ENCODE measurements around the gene CSK.

CSK gene

DNA sequence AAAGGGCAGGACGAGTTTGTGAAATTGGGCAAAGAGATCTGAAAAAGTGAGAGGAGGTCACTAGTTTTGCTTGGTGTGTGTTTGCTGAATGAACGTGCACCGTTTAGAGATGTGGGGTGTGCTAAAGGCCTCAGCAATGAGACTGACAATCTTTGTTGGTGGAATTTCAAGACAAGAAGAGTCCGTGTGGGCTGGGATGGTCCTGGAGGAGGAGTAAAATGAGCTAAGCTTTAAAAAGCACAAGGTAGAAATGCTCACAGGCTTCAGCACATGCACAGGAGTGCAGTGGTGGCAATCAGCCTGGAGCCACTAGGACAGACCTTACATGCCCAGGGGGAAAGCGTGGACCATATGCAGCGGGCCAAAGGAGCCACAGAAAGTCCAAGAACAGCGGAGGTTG lies 43.1 kb downstream of the CSK start:
- no peaks in the 10 kb centered on the region for H3K36me3 ChIP-seq (ENCODE audit: insufficient read depth, low read length)
- peaks cover 73% of the 10 kb centered on the region for H3K27me3 ChIP-seq (ENCODE audit: control insufficient read depth, insufficient read depth, low read length)
- no peak overlapping the region for H3K4me3 ChIP-seq (ENCODE audit: low read length)
- peaks cover 7% of the 10 kb centered on the region for H3K4me1 ChIP-seq (ENCODE audit: control insufficient read depth, insufficient read depth, low read length)
- no peak overlapping the region for H3K4me2 ChIP-seq (ENCODE audit: low read length)
- no peak overlapping the region for H3K9ac ChIP-seq (ENCODE audit: low read depth, low read length)
- no peaks in the 10 kb centered on the region for H3K9me3 ChIP-seq (replicated peaks; ENCODE audit: low read length)

GRCh38 chr15:74825866-74826265 lies 44.0 kb downstream of the CSK start:
- Histone ChIP-seq H3K27me3 (ENCODE audit: control insufficient read depth, insufficient read depth, low read length) (peaks cover 64% of the 10 kb centered on the region), H3K36me3 (ENCODE audit: insufficient read depth, low read length) (no peaks in the 10 kb centered on the region), H3K4me2 (ENCODE audit: low read length) (no peak overlapping the region), H3K9ac (ENCODE audit: low read depth, low read length) (no peak overlapping the region), H3K4me3 (ENCODE audit: low read length) (no peak overlapping the region), H3K9me3 (replicated peaks; ENCODE audit: low read length) (no peaks in the 10 kb centered on the region), H3K4me1 (ENCODE audit: control insufficient read depth, insufficient read depth, low read length) (peaks cover 7% of the 10 kb centered on the region)

- Histone ChIP-seq H3K9me3 (replicated peaks; ENCODE audit: low read length) (no peaks in the 10 kb centered on the region), H3K36me3 (ENCODE audit: insufficient read depth, low read length) (no peaks in the 10 kb centered on the region), H3K4me3 (ENCODE audit: low read length) (no peak within 1 kb of the TSS), H3K4me2 (ENCODE audit: low read length) (no peak within 1 kb of the TSS), H3K4me1 (ENCODE audit: control insufficient read depth, insufficient read depth, low read length) (peaks cover 7% of the 10 kb centered on the region), H3K27me3 (ENCODE audit: control insufficient read depth, insufficient read depth, low read length) (peaks cover 62% of the 10 kb centered on the region), H3K9ac (ENCODE audit: low read depth, low read length) (no peak within 1 kb of the TSS)
Observed at GRCh38 chr15:74826364-74826819, 44.5 kb downstream of the CSK start, which contains the start of gene CPLX3. CPLX3 (plus strand) TSS chr15:74826627; CDS start chr15:74826704, 77 bp downstream.

DNA sequence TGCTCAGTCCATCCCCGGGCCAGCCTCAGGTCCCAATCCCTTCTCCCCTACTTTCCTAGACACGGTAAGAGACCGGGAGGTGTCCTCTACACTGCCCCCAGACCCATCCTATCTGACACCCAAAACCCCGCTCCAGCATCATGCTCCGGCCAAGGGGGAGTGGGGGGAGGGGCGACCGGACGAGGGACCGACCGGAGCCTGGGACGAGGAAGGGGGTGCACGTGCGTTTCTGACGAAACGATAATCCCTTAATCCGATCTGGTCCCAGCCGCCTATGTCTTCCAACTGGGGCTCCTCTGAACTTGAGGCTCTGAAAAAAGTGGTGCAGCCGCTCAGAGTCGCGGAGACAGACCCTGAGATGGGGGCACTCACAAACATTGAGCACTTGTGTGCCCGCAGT lies 45.0 kb downstream of the CSK start:
- Histone ChIP-seq H3K4me2 (ENCODE audit: low read length) (no peak overlapping the region), H3K9me3 (replicated peaks; ENCODE audit: low read length) (no peaks in the 10 kb centered on the region), H3K9ac (ENCODE audit: low read depth, low read length) (no peak overlapping the region), H3K36me3 (ENCODE audit: insufficient read depth, low read length) (no peaks in the 10 kb centered on the region), H3K27me3 (ENCODE audit: control insufficient read depth, insufficient read depth, low read length) (peaks cover 59% of the 10 kb centered on the region), H3K4me3 (ENCODE audit: low read length) (no peak overlapping the region), H3K4me1 (ENCODE audit: control insufficient read depth, insufficient read depth, low read length) (peaks cover 7% of the 10 kb centered on the region)

GRCh38 chr15:74827614-74828013 lies 45.7 kb downstream of the CSK start:
- Histone ChIP-seq H3K4me2 (ENCODE audit: low read length) (no peak overlapping the region), H3K9me3 (replicated peaks; ENCODE audit: low read length) (no peaks in the 10 kb centered on the region), H3K4me1 (ENCODE audit: control insufficient read depth, insufficient read depth, low read length) (peaks cover 7% of the 10 kb centered on the region), H3K36me3 (ENCODE audit: insufficient read depth, low read length) (no peaks in the 10 kb centered on the region), H3K9ac (ENCODE audit: low read depth, low read length) (no peak overlapping the region), H3K4me3 (ENCODE audit: low read length) (no peak overlapping the region), H3K27me3 (ENCODE audit: control insufficient read depth, insufficient read depth, low read length) (peaks cover 56% of the 10 kb centered on the region)

- no peak overlapping the region for H3K4me2 ChIP-seq (ENCODE audit: low read length)
- no peak overlapping the region for H3K9ac ChIP-seq (ENCODE audit: low read depth, low read length)
- H3K4me1 ChIP-seq (ENCODE audit: control insufficient read depth, insufficient read depth, low read length) = peaks cover 7% of the 10 kb centered on the region
- H3K4me3 ChIP-seq (ENCODE audit: low read length) = no peak overlapping the region
- H3K27me3 ChIP-seq (ENCODE audit: control insufficient read depth, insufficient read depth, low read length) = peaks cover 47% of the 10 kb centered on the region
- H3K36me3 ChIP-seq (ENCODE audit: insufficient read depth, low read length) = no peaks in the 10 kb centered on the region
- no peaks in the 10 kb centered on the region for H3K9me3 ChIP-seq (replicated peaks; ENCODE audit: low read length)
Observed at GRCh38 chr15:74828835-74829234, 47.0 kb downstream of the CSK start.

DNA sequence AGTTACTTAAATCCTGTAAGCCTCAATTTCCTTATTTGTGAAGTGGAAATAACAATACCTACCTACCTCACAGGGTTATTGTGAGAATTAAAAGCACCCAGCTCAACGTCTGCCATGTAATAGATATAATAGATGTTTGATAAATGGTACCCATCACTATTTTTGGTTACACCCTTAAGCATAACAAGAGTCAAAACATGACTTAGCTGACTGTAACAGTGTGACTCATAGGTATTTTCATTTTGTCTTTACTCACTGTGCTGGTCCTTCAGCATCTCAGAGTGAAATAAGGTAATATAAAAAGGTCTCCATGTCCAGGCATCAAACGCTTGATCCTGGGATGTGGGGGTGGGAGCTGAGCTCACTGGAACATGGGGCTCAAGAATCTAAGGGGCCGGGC lies 47.6 kb downstream of the CSK start:
- H3K4me1 ChIP-seq (ENCODE audit: control insufficient read depth, insufficient read depth, low read length) = peaks cover 7% of the 10 kb centered on the region
- H3K4me2 ChIP-seq (ENCODE audit: low read length) = no peak overlapping the region
- no peak overlapping the region for H3K4me3 ChIP-seq (ENCODE audit: low read length)
- peaks cover 40% of the 10 kb centered on the region for H3K27me3 ChIP-seq (ENCODE audit: control insufficient read depth, insufficient read depth, low read length)
- no peaks in the 10 kb centered on the region for H3K9me3 ChIP-seq (replicated peaks; ENCODE audit: low read length)
- H3K36me3 ChIP-seq (ENCODE audit: insufficient read depth, low read length) = no peaks in the 10 kb centered on the region
- no peak overlapping the region for H3K9ac ChIP-seq (ENCODE audit: low read depth, low read length)

DNA sequence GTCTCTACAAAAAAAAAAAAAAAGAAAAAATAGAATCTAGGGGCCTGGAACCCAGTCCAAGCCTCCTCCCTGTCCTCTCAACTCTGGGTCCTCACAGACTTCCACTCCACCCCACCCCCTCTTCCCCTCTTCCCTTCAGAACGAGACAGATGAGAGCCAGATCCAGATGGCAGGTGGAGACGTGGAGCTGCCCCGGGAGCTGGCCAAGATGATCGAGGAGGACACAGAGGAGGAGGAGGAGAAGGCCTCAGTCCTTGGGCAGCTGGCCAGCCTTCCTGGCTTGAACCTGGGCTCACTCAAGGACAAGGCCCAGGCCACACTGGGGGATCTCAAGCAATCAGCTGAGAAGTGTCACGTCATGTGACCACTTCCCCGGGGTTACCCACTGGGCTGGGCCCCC lies 48.1 kb downstream of the CSK start:
- Histone ChIP-seq H3K4me1 (ENCODE audit: control insufficient read depth, insufficient read depth, low read length) (peaks cover 7% of the 10 kb centered on the region), H3K36me3 (ENCODE audit: insufficient read depth, low read length) (no peaks in the 10 kb centered on the region), H3K4me2 (ENCODE audit: low read length) (no peak overlapping the region), H3K4me3 (ENCODE audit: low read length) (no peak overlapping the region), H3K27me3 (ENCODE audit: control insufficient read depth, insufficient read depth, low read length) (peaks cover 36% of the 10 kb centered on the region), H3K9ac (ENCODE audit: low read depth, low read length) (no peak overlapping the region), H3K9me3 (replicated peaks; ENCODE audit: low read length) (no peaks in the 10 kb centered on the region)

- H3K4me1 ChIP-seq (ENCODE audit: control insufficient read depth, insufficient read depth, low read length) = peaks cover 7% of the 10 kb centered on the region
- H3K4me2 ChIP-seq (ENCODE audit: low read length) = no peak overlapping the region
- H3K9ac ChIP-seq (ENCODE audit: low read depth, low read length) = no peak overlapping the region
- H3K4me3 ChIP-seq (ENCODE audit: low read length) = no peak overlapping the region
- H3K9me3 ChIP-seq (replicated peaks; ENCODE audit: low read length) = no peaks in the 10 kb centered on the region
- H3K27me3 ChIP-seq (ENCODE audit: control insufficient read depth, insufficient read depth, low read length) = peaks cover 27% of the 10 kb centered on the region
- no peaks in the 10 kb centered on the region for H3K36me3 ChIP-seq (ENCODE audit: insufficient read depth, low read length)
Observed at GRCh38 chr15:74830868-74831267, 49.0 kb downstream of the CSK start.

- Histone ChIP-seq H3K4me3 (ENCODE audit: low read length) (no peak overlapping the region), H3K27me3 (ENCODE audit: control insufficient read depth, insufficient read depth, low read length) (peaks cover 19% of the 10 kb centered on the region), H3K36me3 (ENCODE audit: insufficient read depth, low read length) (no peaks in the 10 kb centered on the region), H3K4me1 (ENCODE audit: control insufficient read depth, insufficient read depth, low read length) (peaks cover 7% of the 10 kb centered on the region), H3K4me2 (ENCODE audit: low read length) (no peak overlapping the region), H3K9me3 (replicated peaks; ENCODE audit: low read length) (no peaks in the 10 kb centered on the region), H3K9ac (ENCODE audit: low read depth, low read length) (no peak overlapping the region)
Observed at GRCh38 chr15:74831813-74832495, 50.1 kb downstream of the CSK start.

DNA sequence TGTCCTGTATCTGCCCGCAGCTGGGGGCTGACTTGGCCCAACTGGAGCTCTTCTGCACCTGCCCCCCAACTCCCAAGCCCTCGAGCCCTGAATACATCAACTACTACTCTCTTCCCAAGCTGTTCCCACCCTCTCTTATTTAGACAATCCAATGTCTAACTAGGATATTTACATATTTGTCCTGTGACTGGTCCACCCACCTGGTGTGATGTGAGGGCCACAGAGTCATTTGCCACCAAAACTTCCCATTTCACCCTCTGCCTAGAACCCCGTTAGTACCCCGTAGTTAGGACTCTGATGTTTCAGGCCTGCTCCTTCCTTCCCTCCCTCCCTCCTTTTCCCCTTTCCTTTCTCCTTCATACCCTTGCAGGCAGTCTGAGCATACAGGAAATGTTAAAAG lies 50.9 kb downstream of the CSK start:
- peaks cover 10% of the 10 kb centered on the region for H3K27me3 ChIP-seq (ENCODE audit: control insufficient read depth, insufficient read depth, low read length)
- no peak overlapping the region for H3K9ac ChIP-seq (ENCODE audit: low read depth, low read length)
- H3K4me1 ChIP-seq (ENCODE audit: control insufficient read depth, insufficient read depth, low read length) = peaks cover 7% of the 10 kb centered on the region
- no peaks in the 10 kb centered on the region for H3K9me3 ChIP-seq (replicated peaks; ENCODE audit: low read length)
- H3K36me3 ChIP-seq (ENCODE audit: insufficient read depth, low read length) = no peaks in the 10 kb centered on the region
- no peak overlapping the region for H3K4me3 ChIP-seq (ENCODE audit: low read length)
- H3K4me2 ChIP-seq (ENCODE audit: low read length) = no peak overlapping the region

GRCh38 chr15:74833376-74834107 lies 51.7 kb downstream of the CSK start:
- Histone ChIP-seq H3K9me3 (replicated peaks; ENCODE audit: low read length) (no peaks in the 10 kb centered on the region), H3K9ac (ENCODE audit: low read depth, low read length) (no peak overlapping the region), H3K27me3 (ENCODE audit: control insufficient read depth, insufficient read depth, low read length) (peaks cover 3% of the 10 kb centered on the region), H3K4me2 (ENCODE audit: low read length) (no peak overlapping the region), H3K4me1 (ENCODE audit: control insufficient read depth, insufficient read depth, low read length) (peaks cover 7% of the 10 kb centered on the region), H3K4me3 (ENCODE audit: low read length) (no peak overlapping the region), H3K36me3 (ENCODE audit: insufficient read depth, low read length) (no peaks in the 10 kb centered on the region)

Measured in skeletal muscle satellite cell (primary cell).